HG03103 (cell line): ENCODE results near the gene LRRC1.
A peak's percentile ranks its signal among the peaks of the same experiment; 100 is the strongest.

Experiments
- ATAC-seq: cut with Tn5 transposase; IDR thresholded peaks from one replicate; pipeline ENCODE4 v1.9.1; 2021; ENCODE audit warnings: low read depth; ENCODE audit not compliant: unreplicated experiment

Gene LRRC1

GRCh38 chr6:53837865-53838769, 43.3 kb downstream of the LRRC1 start:
- ATAC-seq, result no peak

GRCh38 chr6:53840027-53840426, 45.2 kb downstream of the LRRC1 start:
- ATAC-seq, result no peak

- no peak for ATAC-seq
Observed at GRCh38 chr6:53845280-53846195, 50.7 kb downstream of the LRRC1 start.

- ATAC-seq, result no peak
Observed at GRCh38 chr6:53846250-53846649, 51.4 kb downstream of the LRRC1 start.

- no peak for ATAC-seq
Observed at GRCh38 chr6:53847796-53848314, 53.0 kb downstream of the LRRC1 start.

- ATAC-seq, result no peak
Observed at GRCh38 chr6:53850527-53850926, 55.7 kb downstream of the LRRC1 start.

GRCh38 chr6:53851561-53851960, 56.8 kb downstream of the LRRC1 start:
- ATAC-seq, result no peak

GRCh38 chr6:53852805-53853204, 58.0 kb downstream of the LRRC1 start:
- ATAC-seq, result no peak

GRCh38 chr6:53854843-53855567, 60.2 kb downstream of the LRRC1 start:
- peak; percentile 77 for ATAC-seq

GRCh38 chr6:53855940-53856339, 61.1 kb downstream of the LRRC1 start:
- ATAC-seq, result no peak

GRCh38 chr6:53857318-53858094, 62.7 kb downstream of the LRRC1 start:
- no peak for ATAC-seq

- no peak for ATAC-seq
Observed at GRCh38 chr6:53858196-53858595, 63.4 kb downstream of the LRRC1 start.

- no peak for ATAC-seq
Observed at GRCh38 chr6:53858913-53859312, 64.1 kb downstream of the LRRC1 start.

GRCh38 chr6:53860511-53860910, 65.7 kb downstream of the LRRC1 start:
- ATAC-seq, result no peak

- no peak for ATAC-seq
Observed at GRCh38 chr6:53861518-53861917, 66.7 kb downstream of the LRRC1 start.

- no peak for ATAC-seq
Observed at GRCh38 chr6:53862662-53863462, 68.1 kb downstream of the LRRC1 start.

- no peak for ATAC-seq
Observed at GRCh38 chr6:53864781-53865180, 70.0 kb downstream of the LRRC1 start.

- ATAC-seq, result no peak
Observed at GRCh38 chr6:53866226-53866625, 71.4 kb downstream of the LRRC1 start.

- ATAC-seq, result no peak
Observed at GRCh38 chr6:53868626-53869025, 73.8 kb downstream of the LRRC1 start.
